Endothelial cell of umbilical vein (primary cell): ENCODE measurements around the gene CNTFR.

Experiments used
- CTCF ChIP-seq, 2 donors: IDR thresholded peaks; 1 replicate in 1 of 2; 2 replicates in 1 of 2; pipeline ENCODE4 v1.5.1; 2011; ENCODE audit warnings: low read length in 2 of 2, mild to moderate bottlenecking in 2 of 2, moderate library complexity in 2 of 2, control low read depth in 1 of 2, inconsistent platforms in 1 of 2, low read depth in 1 of 2; ENCODE audit not compliant: insufficient read depth in 1 of 2; ENCODE audit errors: extremely low read depth in 1 of 2
- EZH2 ChIP-seq: IDR thresholded peaks from 2 replicates; pipeline ENCODE4 v1.6.1; 2012; ENCODE audit warnings: borderline replicate concordance, low read depth, mild to moderate bottlenecking, moderate library complexity, low read length, inconsistent platforms; ENCODE audit not compliant: severe bottlenecking
- JUN ChIP-seq: IDR thresholded peaks from 2 replicates; pipeline ENCODE4 v1.6.1; 2011; ENCODE audit warnings: borderline replicate concordance, low read depth; ENCODE audit not compliant: insufficient read length, insufficient read depth
- MAX ChIP-seq: IDR thresholded peaks from 2 replicates; pipeline ENCODE4 v1.6.1; 2011; ENCODE audit not compliant: insufficient read depth, insufficient read length
- MYC ChIP-seq: IDR thresholded peaks from one replicate; pipeline ENCODE4 v1.6.1; 2011; ENCODE audit warnings: mild to moderate bottlenecking, low read depth, low read length
- POLR2A ChIP-seq: IDR thresholded peaks from 2 replicates; pipeline ENCODE4 v1.6.1; 2012; ENCODE audit warnings: low read depth, mild to moderate bottlenecking, control low read depth, low read length
- POLR2AphosphoS5 ChIP-seq: IDR thresholded peaks from 2 replicates; pipeline ENCODE4 v1.6.1; 2012; ENCODE audit warnings: low read depth, mild to moderate bottlenecking, control low read depth, low read length, moderate library complexity; ENCODE audit not compliant: insufficient read depth

- TF ChIP-seq JUN, result no peak
- no peak for TF ChIP-seq CTCF (IDR thresholded peaks at IDR 0.05; ENCODE audit: extremely low read depth in 1 of 2, insufficient read depth in 1 of 2, low read depth in 1 of 2, low read length in 2 of 2)
- no peak for TF ChIP-seq MAX
- TF ChIP-seq EZH2, result no peak
- TF ChIP-seq POLR2A, result no peak
- no peak for TF ChIP-seq POLR2AphosphoS5
- TF ChIP-seq MYC, result no peak
Measured at GRCh38 chr9:34634551-34635248, 45.2 kb upstream of the CNTFR start.
